Heart right ventricle (tissue), 16 donors: Measurements from ENCODE around the gene TH. TPM values are rescaled to one million over a fixed set of nuclear protein-coding genes. Genes with fewer than 3 reads are reported as not detected.
"Not testable (repeated sequence)": the region's sequence is repeated elsewhere in the genome, so short reads cannot be mapped to it uniquely, and the experiment has no call there.

Experiments
- ATAC-seq, 8 donors: fragments of 200-7000 bp; cut with Tn5 transposase; one replicate each; pipeline ENCODE4 v1.9.1; 2020; ENCODE audit warnings: mild to moderate bottlenecking in 8 of 8, moderate library complexity in 8 of 8, moderate number of reproducible peaks in 1 of 8
- DNase-seq, 2 donors: peaks; one replicate each; pipeline ENCODE4 v3.0.0-alpha.2; 2020
- H3K27ac ChIP-seq, 10 donors: fragments of 200-600 bp; sonication (generic) in 2 of 10; one replicate each; pipeline versions ENCODE4 v1.5.0 to v1.8.0; 2020 to 2022; ENCODE audit warnings: mild to moderate bottlenecking in 3 of 10
- H3K27me3 ChIP-seq, 7 donors: fragments of 200-600 bp; one replicate each; pipeline ENCODE4 v1.8.0; 2021 to 2022; ENCODE audit warnings: mild to moderate bottlenecking in 2 of 7
- H3K36me3 ChIP-seq, 9 donors: fragments of 200-600 bp; sonication (generic) in 1 of 9; one replicate each; pipeline versions ENCODE4 v1.5.0 to v1.8.0; 2020 to 2022; ENCODE audit warnings: mild to moderate bottlenecking in 2 of 9
- H3K4me1 ChIP-seq, 9 donors: fragments of 200-600 bp; sonication (generic) in 1 of 9; one replicate each; pipeline versions ENCODE4 v1.5.0 to v1.8.0; 2020 to 2022; ENCODE audit warnings: mild to moderate bottlenecking in 4 of 9
- H3K4me3 ChIP-seq, 10 donors: fragments of 200-600 bp; sonication (generic) in 2 of 10; one replicate each; pipeline versions ENCODE4 v1.5.0 to v1.8.0; 2020 to 2022; ENCODE audit warnings: mild to moderate bottlenecking in 7 of 10, moderate library complexity in 2 of 10
- H3K9me3 ChIP-seq, 11 donors: fragments of 200-600 bp in 10 of 11; sonication (generic) in 2 of 11; one replicate each; pipeline versions ENCODE4 v1.5.0 to v1.8.0; 2013 to 2022; ENCODE audit warnings: mild to moderate bottlenecking in 2 of 11, control low read depth in 1 of 11, moderate library complexity in 1 of 11
- CTCF ChIP-seq, 9 donors: fragments of 200-600 bp; sonication (generic) in 2 of 9; IDR thresholded peaks; one replicate each; pipeline versions ENCODE4 v1.5.0 to v1.8.0; 2021 to 2022; ENCODE audit warnings: antibody characterized with exemption in 9 of 9, mild to moderate bottlenecking in 5 of 9, moderate library complexity in 1 of 9
- WGBS, 2 donors: extraction: QIAGEN DNeasy Blood & Tissue Kit; methylation state at CpG; one replicate each; pipeline ENCODE4 v1.1.7; 2013; ENCODE audit warnings: inconsistent platforms in 1 of 2; 5-methylcytosine and 5-hydroxymethylcytosine counted together
- intact Hi-C, 10 donors: fragments of 100-400 bp; cut with DNase I; formaldehyde crosslinking; loops; one replicate each; pipeline versions ENCODE4 v1.11.1 to v1.14.2; 2022
- polyA plus RNA-seq, 2 donors: library from polyadenylated mRNA; stranded (reverse); fragments of 200-250 nt; gene quantifications; one replicate each; pipeline ENCODE4 v1.2.3, GENCODE V29; 2013
- total RNA-seq, 10 donors: library from RNA; stranded (reverse); fragmentation: NEBNext Ultra II Directional in 3 of 10; extraction: Animal tissue kit (Norgen Biotek cat#: 25700) in 3 of 10; gene quantifications; one replicate each; pipeline versions ENCODE4 v1.2.1 to v1.2.4, GENCODE V29; 2021 to 2023
- donor health status: Arrhythmogenic right ventricular cardiomyopathy.
- donor health status: ischemic (EF 13 %, LVEDD 7.1; RV severe dilation, severe dysfunction).
- donor health status: healthy with polysubstance abuse.
- donor health status: DM: no; HTN: yes; CAD: no.
- donor health status: DM: no; HTN: no; CAD: no.
- donor health status: ischemic (EF 25% LVEDD 6.9; RV normal size, moderate dysfunction).
- donor health status: ischemic (EF 25% LVEDD 5.7; RV mildly dilated, moderate dysfunction).
- donor health status: healthy.
- donor health status: DM: yes; HTN: yes; CAD: no.
- donor health status: Ischemic cardiomyopathy.
- donor health status: ischemic (EF 35%, LVEDD 5.7; RV mildly dilated, moderate dysfunction).
- donor health status: nonischemic (EF 11% LVEDD 7.7; RV severe dilation, severe dysfunction).
- donor health status: DM: yes; HTN: yes; CAD: no.
- donor health status: PGD.
- donor health status: ischemic (EF 29% LVEDD 5.4; RV normal size, mild dysfunction).
- donor health status: nonischemic (EF 23%, LVEDD 6.1; RV moderate dilation, normal function).

Gene TH
- total and polyA plus RNA-seq, 12 donors = 0.14 to 0.15 TPM; not detected in 10

GRCh38 chr11:2196970-2197770 lies 25.6 kb upstream of the TH start:
- Histone ChIP-seq H3K27me3 (peaks cover 0 to 12% (median 7%) of the 10 kb centered on the region in 7 donors), H3K9me3 (no peaks in the 10 kb centered on the region), H3K4me1 (peaks cover 0 to 11% (median 0%) of the 10 kb centered on the region in 9 donors), H3K36me3 (no peaks in the 10 kb centered on the region), H3K4me3 (no peak overlapping the region), H3K27ac (no peak overlapping the region)
- peak; percentile 53 to 85 (median 81) for TF ChIP-seq CTCF (IDR thresholded peaks at IDR 0.05)
- WGBS, 2 donors = 33 to 35% methylated on average over 23 of the region's 23 CpGs
- intact Hi-C loops = loop anchor here (1.0 to 10.0 kb wide), 12 partner anchors 100 to 698 kb away; partner anchors contain the start of genes C11orf21 (in 4 of the 10), TSPAN32 (in 3 of the 10) and CDKN1C (in 1 of the 10)
- peak; percentile 59 to 86 (median 80) for ATAC-seq
- peak; percentile 66 to 76 for DNase-seq

- 84 to 95% methylated on average over 7 of the region's 7 CpGs for WGBS, 2 donors
- H3K36me3 ChIP-seq = no peaks in the 10 kb centered on the region
- peaks cover 0 to 13% (median 3%) of the 10 kb centered on the region in 9 donors for H3K4me1 ChIP-seq
- no peak for ATAC-seq
- TF ChIP-seq CTCF (IDR thresholded peaks at IDR 0.05) = no peak
- intact Hi-C loops = loop anchor here (1.0 to 10.0 kb wide), 10 partner anchors 101 to 699 kb away; partner anchors contain the start of genes C11orf21 (in 4 of the 10), TSPAN32 (in 3 of the 10) and CDKN1C (in 1 of the 10)
- H3K4me3 ChIP-seq = no peak overlapping the region
- no peaks in the 10 kb centered on the region for H3K9me3 ChIP-seq
- peaks cover 0 to 19% (median 8%) of the 10 kb centered on the region in 7 donors for H3K27me3 ChIP-seq
- no peak overlapping the region for H3K27ac ChIP-seq
- DNase-seq = no peak
Observed at GRCh38 chr11:2195756-2196088, 24.1 kb upstream of the TH start.

- H3K4me1 ChIP-seq = peaks cover 0 to 19% (median 3%) of the 10 kb centered on the region in 9 donors
- WGBS, 2 donors = 57 to 59% methylated on average over 24 of the region's 24 CpGs
- no peak overlapping the region for H3K27ac ChIP-seq
- intact Hi-C loops = loop anchor here in 8 of 10 donors (5.0 to 10.0 kb wide), 7 partner anchors 102 to 700 kb away; partner anchors contain the start of genes C11orf21 (in 3 of the 8), TSPAN32 (in 3 of the 8), CDKN1C (in 1 of the 8) and TSSC4 (in 1 of the 8)
- TF ChIP-seq CTCF (IDR thresholded peaks at IDR 0.05) = peak; percentile 33 to 94 (median 76)
- ATAC-seq = no peak
- H3K4me3 ChIP-seq = no peak overlapping the region
- no peaks in the 10 kb centered on the region for H3K36me3 ChIP-seq
- peaks cover 0 to 24% (median 9%) of the 10 kb centered on the region in 7 donors for H3K27me3 ChIP-seq
- peak in 1 of 2 donors; percentile 41 for DNase-seq
- H3K9me3 ChIP-seq = no peaks in the 10 kb centered on the region
Observed at GRCh38 chr11:2194877-2195755, 23.5 kb upstream of the TH start.

- intact Hi-C loops = loop anchor here in 5 of 10 donors (5.0 to 10.0 kb wide), 5 partner anchors 208 to 701 kb away; partner anchors contain the start of genes CDKN1C (in 1 of the 5) and TSSC4 (in 1 of the 5)
- H3K36me3 ChIP-seq, DNase-seq, H3K4me3 ChIP-seq, H3K9me3 ChIP-seq: not testable (repeated sequence)
- Histone ChIP-seq H3K27ac (peak overlapping the region in 1 of 10 donors; percentile 28), H3K27me3 (peaks cover 0 to 28% (median 13%) of the 10 kb centered on the region in 7 donors), H3K4me1 (peaks cover 0 to 20% (median 3%) of the 10 kb centered on the region in 9 donors)
- peak in 1 of 8 donors; percentile 2 for ATAC-seq
- WGBS, 2 donors = 63 to 64% methylated on average over 16 to 17 of the region's 20 CpGs
Observed at GRCh38 chr11:2193888-2194595, 22.4 kb upstream of the TH start.
